ENCODE measurements around the gene PCBP1.
"Not testable (repeated sequence)": the region's sequence is repeated elsewhere in the genome, so short reads cannot be mapped to it uniquely, and the experiment has no call there.

The PCBP1 gene

GRCh38 chr2:70083344-70084156, 3.7 kb upstream of the PCBP1 start:
- DNase-seq = peak; percentile 34

DNA sequence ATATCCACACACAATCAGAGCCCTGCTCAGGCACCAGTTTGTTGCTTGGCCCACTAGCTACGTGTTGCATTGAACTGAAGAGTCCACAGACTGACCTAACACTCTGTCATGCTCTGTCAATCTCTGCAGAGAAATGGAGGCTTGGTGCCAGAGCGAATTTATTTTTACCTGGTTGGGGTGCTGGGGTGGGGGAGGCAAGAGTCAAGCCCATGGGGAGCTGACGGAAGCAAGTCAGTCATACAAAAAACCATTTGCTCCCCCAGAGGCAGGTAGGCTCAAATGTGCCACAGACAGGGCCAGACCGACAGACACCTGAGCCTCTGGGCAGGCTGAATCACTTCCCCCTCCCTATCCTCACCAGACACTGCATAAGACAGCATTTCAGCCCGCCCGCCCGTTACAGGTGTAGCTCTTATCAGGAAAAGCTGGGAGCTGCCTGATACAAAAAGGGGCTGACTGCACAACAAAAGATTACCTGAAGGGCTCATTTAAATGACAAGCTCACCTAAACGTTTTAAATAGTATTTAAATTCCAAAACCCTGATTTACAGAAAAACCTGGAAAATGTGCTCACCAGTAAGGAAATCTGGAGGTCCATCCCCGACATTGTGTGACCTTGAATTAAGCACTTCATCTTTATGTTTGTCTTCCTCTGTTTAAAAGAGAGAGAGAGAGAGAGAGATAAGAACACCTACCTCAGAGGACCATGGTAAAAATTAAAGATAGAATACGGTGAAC, 2.1 kb upstream of the PCBP1 start:
- peak; percentile 56 for DNase-seq

DNA sequence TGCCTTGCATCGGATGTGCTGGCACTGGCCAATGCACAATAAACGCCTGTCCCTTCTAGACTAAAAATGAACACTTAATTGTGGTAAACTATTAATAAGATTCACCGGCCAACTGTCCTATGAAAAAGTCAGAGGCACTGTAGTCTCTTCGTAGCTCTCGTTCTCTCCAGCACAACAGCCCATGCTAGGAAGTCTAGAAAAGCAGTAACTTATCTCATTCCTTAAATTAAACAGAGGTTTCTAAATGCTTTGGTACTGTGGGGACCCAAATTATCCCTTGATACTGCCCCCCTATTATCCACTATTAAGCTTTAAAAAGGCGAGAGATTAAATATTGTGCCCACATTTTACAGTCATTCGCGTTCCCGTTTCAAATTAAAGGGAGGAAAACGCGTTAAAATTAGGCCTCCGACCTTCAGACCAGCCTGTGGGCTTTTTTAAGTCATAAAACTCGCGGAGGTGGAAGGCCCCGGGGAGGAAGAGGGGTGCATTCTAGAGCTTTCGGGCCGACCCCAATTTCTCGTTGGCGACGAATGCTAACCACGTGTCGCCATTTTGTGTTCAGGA, 1.5 kb upstream of the PCBP1 start:
- no peak for DNase-seq

GRCh38 chr2:70086278-70086837, 919 bp upstream of the PCBP1 start:
- peak; percentile 69 for DNase-seq

DNA sequence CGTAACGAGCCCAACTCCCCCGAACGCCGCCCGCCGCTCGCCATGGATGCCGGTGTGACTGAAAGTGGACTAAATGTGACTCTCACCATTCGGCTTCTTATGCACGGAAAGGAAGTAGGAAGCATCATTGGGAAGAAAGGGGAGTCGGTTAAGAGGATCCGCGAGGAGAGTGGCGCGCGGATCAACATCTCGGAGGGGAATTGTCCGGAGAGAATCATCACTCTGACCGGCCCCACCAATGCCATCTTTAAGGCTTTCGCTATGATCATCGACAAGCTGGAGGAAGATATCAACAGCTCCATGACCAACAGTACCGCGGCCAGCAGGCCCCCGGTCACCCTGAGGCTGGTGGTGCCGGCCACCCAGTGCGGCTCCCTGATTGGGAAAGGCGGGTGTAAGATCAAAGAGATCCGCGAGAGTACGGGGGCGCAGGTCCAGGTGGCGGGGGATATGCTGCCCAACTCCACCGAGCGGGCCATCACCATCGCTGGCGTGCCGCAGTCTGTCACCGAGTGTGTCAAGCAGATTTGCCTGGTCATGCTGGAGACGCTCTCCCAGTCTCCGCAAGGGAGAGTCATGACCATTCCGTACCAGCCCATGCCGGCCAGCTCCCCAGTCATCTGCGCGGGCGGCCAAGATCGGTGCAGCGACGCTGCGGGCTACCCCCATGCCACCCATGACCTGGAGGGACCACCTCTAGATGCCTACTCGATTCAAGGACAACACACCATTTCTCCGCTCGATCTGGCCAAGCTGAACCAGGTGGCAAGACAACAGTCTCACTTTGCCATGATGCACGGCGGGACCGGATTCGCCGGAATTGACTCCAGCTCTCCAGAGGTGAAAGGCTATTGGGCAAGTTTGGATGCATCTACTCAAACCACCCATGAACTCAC, 673 bp downstream of the PCBP1 start:
- DNase-seq = peak; percentile 47

DNA sequence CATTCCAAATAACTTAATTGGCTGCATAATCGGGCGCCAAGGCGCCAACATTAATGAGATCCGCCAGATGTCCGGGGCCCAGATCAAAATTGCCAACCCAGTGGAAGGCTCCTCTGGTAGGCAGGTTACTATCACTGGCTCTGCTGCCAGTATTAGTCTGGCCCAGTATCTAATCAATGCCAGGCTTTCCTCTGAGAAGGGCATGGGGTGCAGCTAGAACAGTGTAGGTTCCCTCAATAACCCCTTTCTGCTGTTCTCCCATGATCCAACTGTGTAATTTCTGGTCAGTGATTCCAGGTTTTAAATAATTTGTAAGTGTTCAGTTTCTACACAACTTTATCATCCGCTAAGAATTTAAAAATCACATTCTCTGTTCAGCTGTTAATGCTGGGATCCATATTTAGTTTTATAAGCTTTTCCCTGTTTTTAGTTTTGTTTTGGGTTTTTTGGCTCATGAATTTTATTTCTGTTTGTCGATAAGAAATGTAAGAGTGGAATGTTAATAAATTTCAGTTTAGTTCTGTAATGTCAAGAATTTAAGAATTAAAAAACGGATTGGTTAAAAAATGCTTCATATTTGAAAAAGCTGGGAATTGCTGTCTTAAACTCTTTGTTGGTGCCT, 1.4 kb downstream of the PCBP1 start:
- DNase-seq = no peak

DNA sequence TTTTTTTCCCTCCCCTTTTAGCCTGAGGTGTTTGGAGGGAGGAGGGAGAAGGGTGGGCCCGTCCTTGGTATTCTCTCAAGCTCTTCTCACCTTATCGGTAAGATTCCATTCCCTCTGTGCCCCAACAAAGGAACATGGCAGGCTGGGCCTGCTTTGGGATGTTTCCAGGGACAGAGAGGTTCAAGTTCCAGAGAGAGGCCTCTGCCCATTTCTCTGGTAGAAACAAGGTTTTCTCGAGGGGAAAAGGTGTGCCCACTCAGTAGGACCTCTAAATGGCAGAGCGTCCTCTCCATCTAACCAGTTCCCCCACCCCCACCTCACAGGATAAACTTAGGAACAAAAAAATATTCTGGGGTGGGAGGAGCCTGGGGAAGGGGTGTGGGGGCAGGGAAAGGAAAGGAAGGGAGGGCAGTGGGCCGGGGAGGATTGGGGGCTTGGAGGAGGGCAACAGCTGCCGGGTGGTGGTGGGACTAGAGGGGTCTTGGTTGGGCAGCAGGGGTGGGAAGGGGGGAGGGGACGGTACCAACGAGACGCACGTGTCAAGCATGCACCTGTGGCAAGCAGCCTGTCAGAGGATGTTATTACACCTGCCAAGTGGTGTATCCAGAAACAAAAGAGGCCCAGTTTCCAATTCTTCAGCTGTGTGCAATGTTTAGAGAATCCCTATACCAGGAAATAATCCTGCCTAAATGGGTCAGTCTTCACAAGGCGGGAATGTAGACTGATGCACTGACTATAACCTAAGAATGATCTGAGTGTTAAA, 2.1 kb downstream of the PCBP1 start:
- DNase-seq = peak; percentile 50

DNA sequence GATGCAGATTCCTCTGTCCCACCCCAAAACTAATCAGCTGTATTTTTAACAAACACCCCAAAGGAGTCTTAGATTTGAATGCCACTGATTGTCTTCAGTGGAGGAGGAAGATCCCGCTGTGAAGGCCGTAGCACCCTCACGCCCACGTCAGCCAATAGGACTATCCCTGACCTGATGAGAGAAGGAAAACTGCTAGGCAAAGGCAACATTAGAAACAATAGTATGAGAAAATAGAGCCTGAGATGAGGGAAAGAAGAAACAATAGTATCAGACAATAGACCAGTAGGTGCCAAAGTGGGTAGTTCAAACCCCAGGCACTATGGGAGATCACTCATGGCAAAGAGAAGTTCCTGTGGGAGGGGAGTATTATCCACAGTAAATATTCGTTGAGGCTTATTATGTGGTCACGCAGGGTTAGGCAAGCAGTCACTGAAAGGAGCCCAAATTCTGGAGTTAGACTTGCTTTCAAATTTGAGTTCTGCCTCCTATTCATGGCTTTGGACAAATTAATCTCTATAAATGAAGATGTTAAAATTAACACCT, 2.8 kb downstream of the PCBP1 start:
- no peak for DNase-seq

GRCh38 chr2:70090706-70091334, 3.5 kb downstream of the PCBP1 start:
- DNase-seq = no peak

DNA sequence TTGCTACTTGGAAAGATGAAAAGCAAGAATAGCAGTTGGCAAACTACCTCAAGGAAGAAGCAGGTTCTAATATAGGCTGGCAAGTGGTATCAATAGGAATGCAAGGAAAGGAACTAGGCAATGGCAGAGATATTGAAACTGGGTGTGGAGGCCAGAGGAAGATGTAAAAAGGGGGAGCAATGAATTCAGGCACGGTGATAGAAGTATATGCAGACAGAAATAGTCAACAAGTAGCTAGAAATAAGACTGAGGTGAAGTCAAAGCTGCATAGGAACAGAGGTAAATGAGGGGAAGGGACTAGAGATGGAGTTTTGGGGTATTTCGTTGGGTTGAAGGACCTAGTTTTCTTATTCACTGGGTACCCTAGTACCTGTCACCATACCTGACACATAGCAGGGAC, 4.1 kb downstream of the PCBP1 start:
- no peak for DNase-seq

DNA sequence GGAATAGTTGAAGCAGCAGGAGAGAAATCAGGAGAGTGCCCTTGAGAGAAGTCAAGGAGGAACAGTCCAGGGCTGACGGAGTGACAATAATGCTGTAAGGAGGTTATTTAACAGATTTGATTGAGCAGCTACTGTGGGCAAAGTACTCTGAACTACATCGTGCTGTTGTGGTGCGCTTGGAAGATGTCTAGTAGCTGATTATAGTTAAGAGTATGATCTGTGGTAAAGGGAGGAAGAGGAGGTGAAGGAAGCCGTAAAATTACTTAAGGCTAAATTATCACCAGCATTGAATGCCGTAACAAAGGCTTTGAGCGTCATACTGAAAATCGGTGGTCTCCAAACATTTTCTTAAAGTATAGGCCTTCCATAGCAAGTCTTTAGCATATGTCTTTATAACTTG, 4.5 kb downstream of the PCBP1 start:
- no peak for DNase-seq

GRCh38 chr2:70092576-70093243, 5.4 kb downstream of the PCBP1 start:
- not testable (repeated sequence) for DNase-seq

GRCh38 chr2:70094171-70094977, 7.1 kb downstream of the PCBP1 start:
- no peak for DNase-seq

GRCh38 chr2:70094978-70095719, 7.9 kb downstream of the PCBP1 start:
- no peak for DNase-seq

- DNase-seq = no peak
These were observed 8.7 kb downstream of the PCBP1 start for GRCh38 chr2:70095720-70096670.

- DNase-seq = no peak
These were observed 10.8 kb downstream of the PCBP1 start for GRCh38 chr2:70098032-70098431.

- no peak for DNase-seq
These were observed 12.0 kb downstream of the PCBP1 start for GRCh38 chr2:70099270-70099669.

Data from stimulated activated CD4-positive, alpha-beta T cell treated with anti-CD3 and anti-CD28 coated beads, Interleukin-12 subunit alpha, Interleukin-12 subunit beta, amount 100 ng/mL, for 4 hours (primary cell).